HepG2 (cell line): Measurements from ENCODE around the gene SLC16A6. TPM values are rescaled to one million over a fixed set of nuclear protein-coding genes. Genes with fewer than 3 reads are reported as not detected.

Experiments
- ATM ChIP-seq: fragments of 450-650 bp; IDR thresholded peaks from 2 replicates; pipeline ENCODE4 v1.7.1; 2017; ENCODE audit warnings: mild to moderate bottlenecking, borderline replicate concordance
- DPF2 ChIP-seq: sonication (generic); formaldehyde crosslinking; IDR thresholded peaks from 2 replicates; pipeline ENCODE4 v1.4.0; 2020; ENCODE audit warnings: mild to moderate bottlenecking, low read depth, missing genetic modification reagents, borderline replicate concordance
- HOXA9 ChIP-seq: sonication (generic); formaldehyde crosslinking; IDR thresholded peaks from 2 replicates; pipeline ENCODE4 v1.8.1; 2022; ENCODE audit warnings: missing genetic modification reagents, mild to moderate bottlenecking, moderate library complexity, borderline replicate concordance
- KDM2A ChIP-seq: sonication (generic); formaldehyde crosslinking; IDR thresholded peaks from 2 replicates; pipeline ENCODE4 v1.4.0; 2020; ENCODE audit warnings: low read depth, missing genetic modification reagents, borderline replicate concordance
- MATR3 ChIP-seq: sonication (generic); formaldehyde crosslinking; IDR thresholded peaks from 2 replicates; pipeline ENCODE4 v1.4.0; 2020; ENCODE audit warnings: missing genetic modification reagents
- PHF20 ChIP-seq: sonication (generic); formaldehyde crosslinking; IDR thresholded peaks from 2 replicates; pipeline ENCODE4 v1.5.0; 2020; ENCODE audit warnings: mild to moderate bottlenecking, missing genetic modification reagents
- RCOR2 ChIP-seq: IDR thresholded peaks from 2 replicates; pipeline ENCODE4 v1.6.1; 2016; ENCODE audit warnings: missing biosample characterization, missing genetic modification reagents
- RXRB ChIP-seq: IDR thresholded peaks from 2 replicates; pipeline ENCODE4 v1.6.1; 2016; ENCODE audit warnings: borderline replicate concordance, missing genetic modification reagents, missing compliant biosample characterization
- TBX2 ChIP-seq: sonication (generic); formaldehyde crosslinking; IDR thresholded peaks from 2 replicates; pipeline ENCODE4 v1.5.0; 2020; ENCODE audit warnings: missing genetic modification reagents, mild to moderate bottlenecking, borderline replicate concordance
- ZFP36L1 ChIP-seq: sonication (generic); formaldehyde crosslinking; IDR thresholded peaks from 2 replicates; pipeline ENCODE4 v1.8.0; 2022; ENCODE audit warnings: mild to moderate bottlenecking, missing genetic modification reagents, moderate library complexity
- ZNF225 ChIP-seq: sonication (generic); formaldehyde crosslinking; IDR thresholded peaks from 2 replicates; pipeline ENCODE4 v1.4.0; 2020; ENCODE audit warnings: mild to moderate bottlenecking, missing genetic modification reagents
- ZNF678 ChIP-seq: sonication (generic); formaldehyde crosslinking; IDR thresholded peaks from 2 replicates; pipeline ENCODE4 v1.4.0; 2020; ENCODE audit warnings: mild to moderate bottlenecking, missing genetic modification reagents
- ZNF777 ChIP-seq: sonication (generic); formaldehyde crosslinking; IDR thresholded peaks from 2 replicates; pipeline ENCODE4 v1.4.0; 2020; ENCODE audit warnings: missing genetic modification reagents
- ZSCAN5A ChIP-seq: sonication (generic); formaldehyde crosslinking; IDR thresholded peaks from 2 replicates; pipeline ENCODE4 v1.8.0; 2022; ENCODE audit warnings: mild to moderate bottlenecking, missing genetic modification reagents, borderline replicate concordance
- polyA plus RNA-seq, 8 experiments: library from polyadenylated mRNA; depleted of rRNA in 3 of 8; stranded (reverse) in 7 of 8; unstranded in 1 of 8; fragments of >200 nt; fragmentation: Illumina TruSeq in 4 of 8; extraction: Trizol in 4 of 8; gene quantifications; 2 replicates each; pipeline versions ENCODE4 v1.2.1 to v1.2.3, GENCODE V29; 2011 to 2016; ENCODE audit warnings: low read depth in 4 of 8, missing spikeins in 1 of 8, mixed read lengths in 1 of 8; ENCODE audit not compliant: insufficient read depth in 1 of 8
- total RNA-seq, 5 experiments: library from RNA; depleted of rRNA; stranded (reverse); fragments of >200 nt; fragmentation: Illumina TruSeq; extraction: Trizol; gene quantifications; 2 replicates each; pipeline ENCODE4 v1.2.3, GENCODE V29; 2016; ENCODE audit warnings: low read depth in 1 of 5
- TF ChIP-seq, protein P1 (sequence below): sonication (generic); formaldehyde crosslinking; IDR thresholded peaks from 2 replicates; pipeline ENCODE4 v1.5.0; 2020; ENCODE audit warnings: mild to moderate bottlenecking, missing genetic modification reagents
- TF ChIP-seq, protein P2 (sequence below): IDR thresholded peaks from 2 replicates; pipeline ENCODE4 v1.6.1; 2016; ENCODE audit warnings: mild to moderate bottlenecking, missing biosample characterization, missing genetic modification reagents
- TF ChIP-seq, protein P3 (sequence below): sonication (generic); formaldehyde crosslinking; IDR thresholded peaks from 2 replicates; pipeline ENCODE4 v1.5.0; 2020; ENCODE audit warnings: mild to moderate bottlenecking, missing genetic modification reagents, borderline replicate concordance

The SLC16A6 gene
- total and polyA plus RNA-seq, 2 of the 13 experiments (the other 11 are each of a cell fraction or from before 2014, with no cell fraction given): 1.1 to 44.7 TPM

DNA sequence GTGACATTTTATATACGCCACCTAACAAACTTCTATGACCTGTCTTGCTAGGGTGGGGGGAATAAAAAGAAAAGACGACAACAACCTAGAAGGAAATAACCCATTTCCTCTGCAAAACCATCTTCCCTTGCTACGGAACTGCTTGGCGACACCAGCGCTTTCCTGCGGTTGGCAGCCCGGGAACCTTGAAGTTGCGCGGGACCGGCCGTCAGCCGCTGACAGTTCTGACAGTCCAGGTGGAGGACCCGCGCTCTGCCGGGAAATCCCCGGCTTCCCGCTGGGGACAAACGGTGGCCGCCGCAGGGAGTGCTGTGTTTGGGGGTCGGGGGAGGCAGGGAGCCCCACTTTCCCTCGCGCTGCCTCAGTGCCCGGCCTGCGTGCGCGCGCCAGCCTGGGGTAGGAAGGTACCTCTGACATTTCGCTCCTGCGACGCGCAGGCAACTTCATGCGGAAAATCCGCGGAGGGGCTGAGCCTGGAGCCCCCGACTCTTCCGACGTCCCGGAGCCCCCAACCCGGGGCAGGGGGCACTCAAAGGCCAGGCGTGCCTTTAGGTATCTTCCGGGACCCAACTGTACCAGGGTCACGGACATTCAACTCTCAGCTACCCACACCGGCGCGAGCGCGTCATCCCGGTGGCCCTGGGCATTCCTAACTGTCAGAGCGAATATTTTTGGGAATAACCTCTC, 516 bp downstream of the SLC16A6 start (continued):
- TF ChIP-seq, protein P1, sequence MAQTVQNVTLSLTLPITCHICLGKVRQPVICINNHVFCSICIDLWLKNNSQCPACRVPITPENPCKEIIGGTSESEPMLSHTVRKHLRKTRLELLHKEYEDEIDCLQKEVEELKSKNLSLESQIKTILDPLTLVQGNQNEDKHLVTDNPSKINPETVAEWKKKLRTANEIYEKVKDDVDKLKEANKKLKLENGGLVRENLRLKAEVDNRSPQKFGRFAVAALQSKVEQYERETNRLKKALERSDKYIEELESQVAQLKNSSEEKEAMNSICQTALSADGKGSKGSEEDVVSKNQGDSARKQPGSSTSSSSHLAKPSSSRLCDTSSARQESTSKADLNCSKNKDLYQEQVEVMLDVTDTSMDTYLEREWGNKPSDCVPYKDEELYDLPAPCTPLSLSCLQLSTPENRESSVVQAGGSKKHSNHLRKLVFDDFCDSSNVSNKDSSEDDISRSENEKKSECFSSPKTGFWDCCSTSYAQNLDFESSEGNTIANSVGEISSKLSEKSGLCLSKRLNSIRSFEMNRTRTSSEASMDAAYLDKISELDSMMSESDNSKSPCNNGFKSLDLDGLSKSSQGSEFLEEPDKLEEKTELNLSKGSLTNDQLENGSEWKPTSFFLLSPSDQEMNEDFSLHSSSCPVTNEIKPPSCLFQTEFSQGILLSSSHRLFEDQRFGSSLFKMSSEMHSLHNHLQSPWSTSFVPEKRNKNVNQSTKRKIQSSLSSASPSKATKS: no peak
- peak; percentile 56; the same call in 1 of the 2 replicates for TF ChIP-seq TBX2 (CRISPR knock-in tag)
- 0 out of 2 replicates have a peak, but pooled peaks have one; percentile 2 for TF ChIP-seq RXRB (CRISPR knock-in tag)
- TF ChIP-seq ZNF225 (CRISPR knock-in tag): peak; percentile 75; the same call in 1 of the 2 replicates
- no peak for TF ChIP-seq PHF20 (CRISPR knock-in tag)
- TF ChIP-seq, protein P2, sequence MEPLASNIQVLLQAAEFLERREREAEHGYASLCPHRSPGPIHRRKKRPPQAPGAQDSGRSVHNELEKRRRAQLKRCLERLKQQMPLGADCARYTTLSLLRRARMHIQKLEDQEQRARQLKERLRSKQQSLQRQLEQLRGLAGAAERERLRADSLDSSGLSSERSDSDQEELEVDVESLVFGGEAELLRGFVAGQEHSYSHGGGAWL (CRISPR knock-in tag): 0 out of 2 replicates have a peak, but pooled peaks have one; percentile 67
- TF ChIP-seq RCOR2 (CRISPR knock-in tag): no peak
- TF ChIP-seq ZNF777 (CRISPR knock-in tag): 0 out of 2 replicates have a peak, but pooled peaks have one; percentile 44
- peak; percentile 37; the same call in 1 of the 2 replicates for TF ChIP-seq KDM2A (CRISPR knock-in tag)
- TF ChIP-seq MATR3 (CRISPR knock-in tag): no peak
- no peak for TF ChIP-seq ZNF678
- no peak for TF ChIP-seq ZFP36L1 (CRISPR knock-in tag)
- TF ChIP-seq, protein P3, sequence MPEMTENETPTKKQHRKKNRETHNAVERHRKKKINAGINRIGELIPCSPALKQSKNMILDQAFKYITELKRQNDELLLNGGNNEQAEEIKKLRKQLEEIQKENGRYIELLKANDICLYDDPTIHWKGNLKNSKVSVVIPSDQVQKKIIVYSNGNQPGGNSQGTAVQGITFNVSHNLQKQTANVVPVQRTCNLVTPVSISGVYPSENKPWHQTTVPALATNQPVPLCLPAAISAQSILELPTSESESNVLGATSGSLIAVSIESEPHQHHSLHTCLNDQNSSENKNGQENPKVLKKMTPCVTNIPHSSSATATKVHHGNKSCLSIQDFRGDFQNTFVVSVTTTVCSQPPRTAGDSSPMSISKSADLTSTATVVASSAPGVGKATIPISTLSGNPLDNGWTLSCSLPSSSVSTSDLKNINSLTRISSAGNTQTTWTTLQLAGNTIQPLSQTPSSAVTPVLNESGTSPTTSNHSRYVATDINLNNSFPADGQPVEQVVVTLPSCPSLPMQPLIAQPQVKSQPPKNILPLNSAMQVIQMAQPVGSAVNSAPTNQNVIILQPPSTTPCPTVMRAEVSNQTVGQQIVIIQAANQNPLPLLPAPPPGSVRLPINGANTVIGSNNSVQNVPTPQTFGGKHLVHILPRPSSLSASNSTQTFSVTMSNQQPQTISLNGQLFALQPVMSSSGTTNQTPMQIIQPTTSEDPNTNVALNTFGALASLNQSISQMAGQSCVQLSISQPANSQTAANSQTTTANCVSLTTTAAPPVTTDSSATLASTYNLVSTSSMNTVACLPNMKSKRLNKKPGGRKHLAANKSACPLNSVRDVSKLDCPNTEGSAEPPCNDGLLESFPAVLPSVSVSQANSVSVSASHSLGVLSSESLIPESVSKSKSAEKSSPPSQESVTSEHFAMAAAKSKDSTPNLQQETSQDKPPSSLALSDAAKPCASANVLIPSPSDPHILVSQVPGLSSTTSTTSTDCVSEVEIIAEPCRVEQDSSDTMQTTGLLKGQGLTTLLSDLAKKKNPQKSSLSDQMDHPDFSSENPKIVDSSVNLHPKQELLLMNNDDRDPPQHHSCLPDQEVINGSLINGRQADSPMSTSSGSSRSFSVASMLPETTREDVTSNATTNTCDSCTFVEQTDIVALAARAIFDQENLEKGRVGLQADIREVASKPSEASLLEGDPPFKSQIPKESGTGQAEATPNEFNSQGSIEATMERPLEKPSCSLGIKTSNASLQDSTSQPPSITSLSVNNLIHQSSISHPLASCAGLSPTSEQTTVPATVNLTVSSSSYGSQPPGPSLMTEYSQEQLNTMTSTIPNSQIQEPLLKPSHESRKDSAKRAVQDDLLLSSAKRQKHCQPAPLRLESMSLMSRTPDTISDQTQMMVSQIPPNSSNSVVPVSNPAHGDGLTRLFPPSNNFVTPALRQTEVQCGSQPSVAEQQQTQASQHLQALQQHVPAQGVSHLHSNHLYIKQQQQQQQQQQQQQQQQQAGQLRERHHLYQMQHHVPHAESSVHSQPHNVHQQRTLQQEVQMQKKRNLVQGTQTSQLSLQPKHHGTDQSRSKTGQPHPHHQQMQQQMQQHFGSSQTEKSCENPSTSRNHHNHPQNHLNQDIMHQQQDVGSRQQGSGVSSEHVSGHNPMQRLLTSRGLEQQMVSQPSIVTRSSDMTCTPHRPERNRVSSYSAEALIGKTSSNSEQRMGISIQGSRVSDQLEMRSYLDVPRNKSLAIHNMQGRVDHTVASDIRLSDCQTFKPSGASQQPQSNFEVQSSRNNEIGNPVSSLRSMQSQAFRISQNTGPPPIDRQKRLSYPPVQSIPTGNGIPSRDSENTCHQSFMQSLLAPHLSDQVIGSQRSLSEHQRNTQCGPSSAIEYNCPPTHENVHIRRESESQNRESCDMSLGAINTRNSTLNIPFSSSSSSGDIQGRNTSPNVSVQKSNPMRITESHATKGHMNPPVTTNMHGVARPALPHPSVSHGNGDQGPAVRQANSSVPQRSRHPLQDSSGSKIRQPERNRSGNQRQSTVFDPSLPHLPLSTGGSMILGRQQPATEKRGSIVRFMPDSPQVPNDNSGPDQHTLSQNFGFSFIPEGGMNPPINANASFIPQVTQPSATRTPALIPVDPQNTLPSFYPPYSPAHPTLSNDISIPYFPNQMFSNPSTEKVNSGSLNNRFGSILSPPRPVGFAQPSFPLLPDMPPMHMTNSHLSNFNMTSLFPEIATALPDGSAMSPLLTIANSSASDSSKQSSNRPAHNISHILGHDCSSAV (CRISPR knock-in tag): no peak
- TF ChIP-seq HOXA9 (CRISPR knock-in tag): 0 out of 2 replicates have a peak, but pooled peaks have one; percentile 38
- no peak for TF ChIP-seq DPF2 (CRISPR knock-in tag)
- no peak for TF ChIP-seq ATM
- peak; percentile 60; the same call in 1 of the 2 replicates for TF ChIP-seq ZSCAN5A
